ENCODE data around the gene LMO2.

DNA sequence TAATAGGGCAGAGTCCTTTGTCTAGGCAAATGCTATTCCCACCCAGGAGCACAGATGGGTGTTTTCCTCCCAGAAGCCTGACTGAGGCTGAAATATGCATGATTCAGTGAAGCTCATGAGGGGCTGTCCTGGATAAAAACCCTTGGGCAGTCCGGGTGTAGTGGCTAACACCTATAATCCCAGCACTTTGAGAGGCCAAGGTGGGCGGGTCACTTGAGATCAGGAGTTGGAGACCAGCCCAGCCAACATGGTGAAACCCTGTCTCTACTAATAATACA lies 48.6 kb upstream of the LMO2 start:
- no peak for TF ChIP-seq POLR2A (IDR thresholded peaks at IDR 0.05)
- TF ChIP-seq, protein P1, sequence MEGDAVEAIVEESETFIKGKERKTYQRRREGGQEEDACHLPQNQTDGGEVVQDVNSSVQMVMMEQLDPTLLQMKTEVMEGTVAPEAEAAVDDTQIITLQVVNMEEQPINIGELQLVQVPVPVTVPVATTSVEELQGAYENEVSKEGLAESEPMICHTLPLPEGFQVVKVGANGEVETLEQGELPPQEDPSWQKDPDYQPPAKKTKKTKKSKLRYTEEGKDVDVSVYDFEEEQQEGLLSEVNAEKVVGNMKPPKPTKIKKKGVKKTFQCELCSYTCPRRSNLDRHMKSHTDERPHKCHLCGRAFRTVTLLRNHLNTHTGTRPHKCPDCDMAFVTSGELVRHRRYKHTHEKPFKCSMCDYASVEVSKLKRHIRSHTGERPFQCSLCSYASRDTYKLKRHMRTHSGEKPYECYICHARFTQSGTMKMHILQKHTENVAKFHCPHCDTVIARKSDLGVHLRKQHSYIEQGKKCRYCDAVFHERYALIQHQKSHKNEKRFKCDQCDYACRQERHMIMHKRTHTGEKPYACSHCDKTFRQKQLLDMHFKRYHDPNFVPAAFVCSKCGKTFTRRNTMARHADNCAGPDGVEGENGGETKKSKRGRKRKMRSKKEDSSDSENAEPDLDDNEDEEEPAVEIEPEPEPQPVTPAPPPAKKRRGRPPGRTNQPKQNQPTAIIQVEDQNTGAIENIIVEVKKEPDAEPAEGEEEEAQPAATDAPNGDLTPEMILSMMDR (IDR thresholded peaks at IDR 0.05): no peak

All from right lobe of liver (tissue), 4 donors.